Liver (tissue), 3 donors: ENCODE data around the gene RAB3B.

Experiments
- CTCF ChIP-seq: fragments of 150-350 bp; IDR thresholded peaks from 2 replicates; pipeline ENCODE4 v1.5.1; 2017; ENCODE audit warnings: improper control_type of control experiment, low read depth, low read length; ENCODE audit not compliant: missing input control
- FOXA1 ChIP-seq: IDR thresholded peaks from 2 replicates; pipeline ENCODE4 v1.6.1; 2016; ENCODE audit warnings: antibody characterized with exemption
- GABPA ChIP-seq, 2 donors: IDR thresholded peaks in 1 of 2; conservative IDR thresholded peaks in 1 of 2; 2 replicates each; pipeline ENCODE4 v1.6.1; 2016; ENCODE audit warnings: antibody characterized with exemption in 2 of 2, mild to moderate bottlenecking in 1 of 2, moderate library complexity in 1 of 2
- HNF4A ChIP-seq, 2 donors: conservative IDR thresholded peaks; 2 replicates each; pipeline ENCODE4 v1.6.1; 2016; ENCODE audit warnings: antibody characterized with exemption in 2 of 2, mild to moderate bottlenecking in 2 of 2
- NR2F2 ChIP-seq: IDR thresholded peaks from 2 replicates; pipeline ENCODE4 v1.6.1; 2016; ENCODE audit warnings: antibody characterized with exemption
- TAF1 ChIP-seq: conservative IDR thresholded peaks from 2 replicates; pipeline ENCODE4 v1.6.1; 2016; ENCODE audit warnings: antibody characterized with exemption, mild to moderate bottlenecking
- YY1 ChIP-seq: IDR thresholded peaks from 2 replicates; pipeline ENCODE4 v1.6.1; 2016; ENCODE audit warnings: antibody characterized with exemption, mild to moderate bottlenecking
- TF ChIP-seq, protein P1 (sequence below): IDR thresholded peaks from 2 replicates; pipeline ENCODE4 v1.6.1; 2016; ENCODE audit warnings: antibody characterized with exemption
- donor health status: healthy.
- donor health status: healthy.

GRCh38 chr1:51990478-51990965, at the start of gene RAB3B:
- no peak for TF ChIP-seq GABPA (IDR thresholded peaks at IDR 0.05 in 1 of 2, conservative IDR thresholded peaks at IDR 0.05 in 1 of 2)
- no peak for TF ChIP-seq CTCF
- no peak for TF ChIP-seq NR2F2
- no peak for TF ChIP-seq YY1
- TF ChIP-seq TAF1, result no peak
- TF ChIP-seq, protein P1, sequence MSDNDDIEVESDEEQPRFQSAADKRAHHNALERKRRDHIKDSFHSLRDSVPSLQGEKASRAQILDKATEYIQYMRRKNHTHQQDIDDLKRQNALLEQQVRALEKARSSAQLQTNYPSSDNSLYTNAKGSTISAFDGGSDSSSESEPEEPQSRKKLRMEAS, result no peak
- TF ChIP-seq HNF4A (conservative IDR thresholded peaks at IDR 0.05), result no peak
- TF ChIP-seq FOXA1, result no peak
